Activated CD8-positive, alpha-beta memory T cell treated with anti-CD3 and anti-CD28 coated beads, Interleukin-2, amount 50 U/mL, for 48 hours (primary cell): Measurements from ENCODE around the gene CEMIP.
A peak's percentile ranks its signal among the peaks of the same experiment; 100 is the strongest.
"Not testable (repeated sequence)": the region's sequence is repeated elsewhere in the genome, so short reads cannot be mapped to it uniquely, and the experiment has no call there.

Experiments
- DNase-seq: peaks from one replicate; pipeline ENCODE4 v3.0.0-alpha.2; 2020

CEMIP gene

GRCh38 chr15:80758130-80758745, 20.9 kb upstream of the CEMIP start:
- no peak for DNase-seq

GRCh38 chr15:80760960-80761359, 18.2 kb upstream of the CEMIP start:
- no peak for DNase-seq

- DNase-seq: no peak
Observed at GRCh38 chr15:80761754-80762153, 17.4 kb upstream of the CEMIP start.

- not testable (repeated sequence) for DNase-seq
Observed at GRCh38 chr15:80763235-80763634, 15.9 kb upstream of the CEMIP start.

GRCh38 chr15:80764535-80764934, 14.6 kb upstream of the CEMIP start:
- DNase-seq: no peak

GRCh38 chr15:80766275-80766674, 12.9 kb upstream of the CEMIP start:
- no peak for DNase-seq

GRCh38 chr15:80768158-80768557, 11.0 kb upstream of the CEMIP start:
- DNase-seq: no peak

GRCh38 chr15:80769153-80769828, 9.9 kb upstream of the CEMIP start:
- no peak for DNase-seq

GRCh38 chr15:80769829-80770705, 9.1 kb upstream of the CEMIP start:
- DNase-seq: no peak

GRCh38 chr15:80773122-80773551, 6.0 kb upstream of the CEMIP start:
- DNase-seq: no peak

GRCh38 chr15:80773792-80774352, 5.3 kb upstream of the CEMIP start:
- DNase-seq: no peak

GRCh38 chr15:80774486-80774885, 4.7 kb upstream of the CEMIP start:
- DNase-seq: no peak

- DNase-seq: no peak
Observed at GRCh38 chr15:80775338-80775737, 3.8 kb upstream of the CEMIP start.

GRCh38 chr15:80776420-80777045, 2.6 kb upstream of the CEMIP start:
- peak; percentile 82 for DNase-seq

- no peak for DNase-seq
Observed at GRCh38 chr15:80777137-80777536, 2.0 kb upstream of the CEMIP start.

GRCh38 chr15:80777826-80778620, 1.1 kb upstream of the CEMIP start:
- no peak for DNase-seq

- DNase-seq: no peak
Observed at GRCh38 chr15:80778621-80778963, 578 bp upstream of the CEMIP start.

GRCh38 chr15:80779658-80780415, 667 bp downstream of the CEMIP start:
- DNase-seq: no peak

GRCh38 chr15:80780416-80781221, 1.4 kb downstream of the CEMIP start:
- peak; percentile 69 for DNase-seq

- no peak for DNase-seq
Observed at GRCh38 chr15:80783260-80783659, 4.1 kb downstream of the CEMIP start.

GRCh38 chr15:80785335-80785734, 6.2 kb downstream of the CEMIP start:
- no peak for DNase-seq
